ENCODE measurements around the gene PSORS1C1.
"Not testable (repeated sequence)": the region's sequence is repeated elsewhere in the genome, so short reads cannot be mapped to it uniquely, and the experiment has no call there.

PSORS1C1 gene

DNA sequence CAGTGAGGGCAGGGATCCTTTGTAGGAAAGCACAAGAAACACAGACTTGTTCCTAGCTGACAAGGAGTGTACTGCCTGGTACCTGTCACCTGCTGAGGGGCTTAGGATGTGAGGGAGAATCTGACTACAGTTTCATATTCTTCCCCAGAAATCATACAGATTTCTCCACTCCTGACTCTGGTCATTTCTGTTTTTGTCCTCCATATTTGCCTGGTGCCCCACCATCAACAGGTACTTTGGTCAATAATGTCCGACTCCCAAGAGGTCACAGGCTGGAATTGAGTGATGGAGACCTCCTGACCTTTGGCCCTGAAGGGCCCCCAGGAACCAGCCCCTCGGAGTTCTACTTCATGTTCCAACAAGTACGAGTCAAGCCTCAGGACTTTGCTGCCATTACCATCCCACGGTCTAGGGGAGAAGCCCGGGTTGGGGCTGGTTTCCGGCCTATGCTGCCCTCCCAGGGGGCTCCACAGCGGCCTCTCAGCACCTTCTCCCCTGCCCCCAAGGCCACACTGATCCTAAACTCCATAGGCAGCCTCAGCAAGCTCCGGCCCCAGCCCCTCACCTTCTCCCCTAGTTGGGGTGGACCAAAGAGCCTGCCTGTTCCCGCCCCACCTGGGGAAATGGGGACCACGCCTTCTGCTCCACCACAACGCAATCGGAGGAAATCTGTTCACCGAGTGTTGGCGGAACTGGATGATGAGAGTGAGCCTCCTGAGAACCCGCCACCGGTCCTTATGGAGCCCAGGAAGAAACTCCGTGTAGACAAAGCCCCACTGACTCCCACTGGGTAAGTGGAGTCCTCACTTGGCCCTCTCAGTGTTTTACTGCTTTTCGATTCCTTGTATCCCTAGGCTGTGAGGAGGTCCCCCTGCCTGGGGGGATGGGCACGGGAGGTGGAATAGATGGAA, 46.9 kb downstream of the PSORS1C1 start:
- DNase-seq = no peak

DNA sequence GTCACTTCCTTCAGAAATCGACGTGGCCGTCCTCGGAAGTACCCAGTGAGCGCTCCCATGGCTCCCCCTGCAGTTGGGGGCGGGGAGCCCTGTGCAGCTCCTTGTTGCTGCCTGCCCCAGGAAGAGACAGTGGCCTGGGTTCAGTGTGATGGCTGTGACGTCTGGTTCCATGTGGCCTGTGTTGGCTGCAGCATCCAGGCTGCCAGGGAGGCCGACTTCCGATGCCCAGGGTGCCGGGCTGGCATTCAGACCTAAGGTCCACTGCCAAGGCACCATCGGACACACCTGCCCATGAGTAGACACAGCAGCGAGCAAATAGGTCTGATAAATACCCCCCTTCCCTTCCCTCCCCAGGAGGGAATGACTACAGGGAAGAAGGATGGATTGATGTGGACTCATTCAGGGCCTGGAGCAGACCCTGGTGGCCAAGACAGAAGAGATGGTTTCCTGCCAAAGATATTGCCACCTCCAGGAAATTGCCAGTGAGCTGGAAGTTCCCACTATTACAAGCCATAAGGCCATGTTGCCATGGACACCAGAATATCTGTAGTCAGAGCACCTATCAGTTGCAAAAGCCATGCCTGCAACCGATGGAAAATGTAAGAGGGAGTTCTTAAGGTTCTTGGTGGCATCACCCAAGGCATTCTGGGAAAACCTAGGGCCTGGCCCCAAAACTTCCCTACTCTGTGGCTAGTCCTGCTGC, 48.0 kb downstream of the PSORS1C1 start:
- no peak for DNase-seq

DNA sequence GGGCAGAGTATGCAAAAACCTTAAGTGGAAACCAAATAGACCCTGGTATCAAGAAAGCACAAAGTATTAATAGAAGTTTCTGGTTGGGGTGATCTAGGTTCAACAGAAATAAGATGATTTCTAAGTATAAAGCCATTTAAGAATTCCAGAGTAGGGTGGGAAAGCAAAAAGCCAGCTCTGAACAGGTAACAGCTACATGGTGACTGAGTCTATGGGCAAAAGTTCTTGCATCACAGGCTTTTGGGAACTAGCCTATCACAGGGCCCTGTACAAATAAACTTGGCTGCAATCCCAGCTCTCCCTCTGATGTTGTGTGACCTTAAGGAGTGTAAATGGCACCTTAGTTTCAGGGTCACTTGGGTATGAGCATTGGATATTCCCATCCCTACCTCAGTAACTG, 49.3 kb downstream of the PSORS1C1 start:
- DNase-seq = no peak

DNA sequence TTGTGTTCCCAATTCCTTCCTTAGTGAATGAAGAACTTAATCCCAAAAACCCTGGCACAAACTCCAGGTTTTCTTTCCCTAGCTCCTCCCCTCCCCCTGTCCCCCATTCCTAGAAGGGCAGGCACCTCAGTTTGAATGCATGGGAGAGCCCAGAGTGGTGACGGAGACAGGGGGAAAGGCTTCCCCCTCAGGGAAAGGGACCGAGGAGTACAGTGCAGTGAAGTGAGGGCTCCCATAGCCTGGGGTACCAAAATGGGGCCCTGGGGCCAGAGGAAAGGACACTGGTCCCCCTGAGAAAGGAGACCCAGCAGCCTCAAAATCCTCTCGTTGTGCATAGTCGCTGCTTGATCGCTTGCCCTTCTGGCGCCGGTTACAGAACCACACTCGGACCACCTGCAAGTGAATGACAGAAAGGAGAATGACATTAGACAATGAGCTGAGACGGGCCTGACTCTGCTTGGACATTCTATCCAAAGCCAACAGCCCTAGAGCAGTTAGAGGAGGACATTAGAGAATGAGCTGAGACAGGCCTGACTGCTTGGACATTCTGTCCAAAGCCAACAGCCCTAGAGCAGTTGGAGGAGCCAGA, 50.0 kb downstream of the PSORS1C1 start:
- DNase-seq = not testable (repeated sequence)

DNA sequence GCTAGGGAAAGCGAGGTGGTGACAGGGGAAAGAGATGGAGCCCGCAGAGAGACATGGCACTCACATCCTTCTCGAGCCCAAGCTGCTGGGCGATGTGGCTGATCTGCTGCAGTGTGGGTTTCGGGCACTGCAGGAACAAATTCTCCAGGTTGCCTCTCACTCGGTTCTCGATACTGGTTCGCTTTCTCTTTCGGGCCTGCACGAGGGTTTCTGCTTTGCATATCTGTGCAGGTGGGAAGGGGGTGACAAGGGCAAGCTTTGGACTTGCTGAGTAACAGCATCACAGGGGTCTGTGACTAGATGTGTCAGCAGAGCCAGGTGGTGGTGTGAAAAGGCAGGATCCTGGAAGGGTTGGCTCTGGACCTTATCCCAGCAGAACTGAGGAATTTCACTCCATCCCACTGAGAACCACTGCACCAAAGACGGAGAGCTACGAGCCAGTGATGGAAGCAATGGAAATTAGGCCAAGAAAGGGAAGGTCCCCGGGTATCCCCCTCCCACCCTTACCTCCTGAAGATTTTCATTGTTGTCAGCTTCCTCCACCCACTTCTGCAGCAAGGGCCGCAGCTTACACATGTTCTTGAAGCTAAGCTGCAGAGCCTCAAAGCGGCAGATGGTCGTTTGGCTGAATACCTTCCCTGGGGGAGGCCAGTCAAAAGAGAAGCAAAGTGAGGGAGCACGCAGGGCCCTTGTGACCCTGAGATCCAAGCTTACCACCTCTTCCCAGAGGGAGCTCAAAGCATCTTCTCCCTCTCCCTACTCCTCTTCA, 50.6 kb downstream of the PSORS1C1 start:
- not testable (repeated sequence) for DNase-seq

DNA sequence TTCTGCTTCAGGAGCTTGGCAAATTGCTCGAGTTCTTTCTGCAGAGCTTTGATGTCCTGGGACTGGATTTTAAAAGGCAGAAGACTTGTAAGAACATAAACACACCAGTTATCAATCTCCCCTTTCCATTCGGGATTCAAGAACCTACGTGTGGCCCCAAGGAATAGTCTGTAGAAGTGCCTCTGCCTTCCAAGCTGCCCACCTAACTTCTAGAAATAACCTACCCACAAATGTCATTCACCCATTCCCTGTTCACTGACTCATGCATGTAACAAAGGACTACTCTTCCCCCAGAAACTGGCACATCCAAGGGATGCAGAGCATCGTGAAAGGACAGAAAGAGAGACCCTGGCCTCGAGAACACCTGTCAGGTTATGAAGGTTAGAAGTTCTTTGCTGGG, 51.4 kb downstream of the PSORS1C1 start:
- DNase-seq = no peak

DNA sequence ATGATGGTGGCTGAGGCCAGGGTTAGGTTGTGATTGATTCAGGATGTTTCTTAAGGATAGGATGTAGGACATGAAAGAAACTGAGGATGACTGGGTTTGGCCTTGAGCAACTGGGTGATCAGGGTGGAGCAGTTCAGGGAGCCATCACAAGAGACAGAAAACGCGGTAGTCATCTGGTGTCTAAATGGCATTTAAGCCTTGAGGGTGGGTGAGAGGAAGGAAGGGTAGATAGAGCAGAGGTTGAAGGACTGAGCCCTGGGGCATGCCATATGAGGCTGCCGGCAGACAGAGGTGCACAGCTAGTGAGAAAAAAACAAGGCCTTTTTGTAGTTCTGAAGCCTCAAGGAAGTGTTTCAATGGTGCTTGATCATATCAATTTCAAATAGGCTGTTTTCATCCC, 54.0 kb downstream of the PSORS1C1 start:
- no peak for DNase-seq

DNA sequence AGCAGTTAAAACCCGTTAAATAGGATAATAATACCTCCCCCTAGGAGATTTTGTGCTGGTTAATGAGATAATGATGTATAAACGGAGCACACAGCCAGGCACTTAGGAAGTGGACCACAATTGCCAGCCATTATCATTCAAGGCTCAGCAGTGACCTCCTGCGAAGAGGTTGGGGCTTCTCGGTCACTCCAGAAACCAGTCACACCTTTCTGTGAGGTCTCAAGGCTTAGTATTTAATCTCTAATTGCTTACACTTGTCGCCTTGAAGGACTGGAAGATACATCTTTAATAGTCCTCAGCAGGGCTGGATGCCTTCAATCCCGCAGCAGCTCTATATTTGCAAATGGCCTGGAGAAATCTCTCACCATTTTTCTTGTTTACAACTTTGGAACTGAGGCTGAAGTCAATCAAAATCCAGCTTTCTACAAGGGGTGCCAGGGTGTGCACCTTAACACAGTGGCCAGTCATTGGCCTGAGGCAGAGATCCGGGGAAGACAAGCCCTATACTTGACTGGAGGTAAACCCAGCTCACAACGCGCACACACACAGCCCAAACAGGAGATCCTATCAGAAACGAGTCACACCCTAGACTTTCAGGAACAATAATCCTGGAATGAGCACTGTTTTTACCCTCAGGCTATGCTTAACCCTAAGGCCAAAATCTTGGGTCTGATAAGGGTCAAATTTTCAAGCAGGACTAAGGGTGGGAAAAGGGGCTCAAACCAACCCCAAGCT, 54.7 kb downstream of the PSORS1C1 start:
- no peak for DNase-seq

DNA sequence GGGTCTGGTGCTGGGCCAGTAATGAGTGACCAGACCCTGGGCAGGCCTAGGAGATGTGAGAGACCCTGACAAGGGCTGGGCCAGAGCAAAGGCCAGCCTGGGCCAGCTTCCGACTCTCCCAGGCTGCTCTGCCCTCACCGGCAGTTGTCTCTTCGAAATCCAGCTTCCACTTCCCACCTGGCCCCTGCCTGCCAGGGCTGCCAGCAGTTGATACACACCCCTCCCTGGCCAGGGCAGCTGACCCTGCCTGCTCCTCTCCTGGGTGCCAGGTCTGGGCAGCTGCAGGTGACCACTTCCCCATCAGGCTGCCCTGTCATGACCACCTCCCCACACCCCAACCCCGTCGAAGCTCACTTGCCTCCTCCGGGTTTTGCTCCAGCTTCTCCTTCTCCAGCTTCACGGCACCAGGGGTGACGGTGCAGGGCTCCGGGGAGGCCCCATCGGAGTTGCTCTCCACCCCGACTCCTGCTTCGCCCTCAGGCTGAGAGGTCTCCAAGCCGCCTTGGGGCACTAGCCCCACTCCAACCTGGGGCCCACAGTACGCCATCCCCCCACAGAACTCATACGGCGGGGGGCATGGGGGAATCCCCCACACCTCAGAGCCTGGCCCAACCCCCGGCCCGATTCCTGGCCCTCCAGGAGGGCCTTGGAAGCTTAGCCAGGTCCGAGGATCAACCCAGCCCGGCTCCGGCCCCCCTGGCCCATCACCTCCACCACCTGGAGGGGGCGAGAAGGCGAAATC, 55.4 kb downstream of the PSORS1C1 start:
- DNase-seq = not testable (repeated sequence)

DNA sequence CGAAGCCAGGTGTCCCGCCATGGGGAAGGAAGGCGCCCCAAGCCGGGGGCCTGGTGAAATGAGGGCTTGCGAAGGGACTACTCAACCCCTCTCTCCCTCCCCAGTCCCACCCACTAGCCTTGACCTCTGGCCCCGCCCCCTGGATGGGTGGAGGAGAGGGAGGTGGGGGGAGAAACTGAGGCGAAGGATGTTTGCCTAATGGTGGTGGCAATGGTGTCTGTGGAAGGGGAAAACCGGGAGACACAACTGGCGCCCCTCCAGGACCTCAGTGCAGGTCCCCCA, 55.9 kb downstream of the PSORS1C1 start, which contains the start of gene POU5F1:
TSS of gene POU5F1 (minus strand) at position 83 of the 282 bp plus-strand sequence. CDS start at position 21, 62 bp downstream.
- DNase-seq = no peak

DNA sequence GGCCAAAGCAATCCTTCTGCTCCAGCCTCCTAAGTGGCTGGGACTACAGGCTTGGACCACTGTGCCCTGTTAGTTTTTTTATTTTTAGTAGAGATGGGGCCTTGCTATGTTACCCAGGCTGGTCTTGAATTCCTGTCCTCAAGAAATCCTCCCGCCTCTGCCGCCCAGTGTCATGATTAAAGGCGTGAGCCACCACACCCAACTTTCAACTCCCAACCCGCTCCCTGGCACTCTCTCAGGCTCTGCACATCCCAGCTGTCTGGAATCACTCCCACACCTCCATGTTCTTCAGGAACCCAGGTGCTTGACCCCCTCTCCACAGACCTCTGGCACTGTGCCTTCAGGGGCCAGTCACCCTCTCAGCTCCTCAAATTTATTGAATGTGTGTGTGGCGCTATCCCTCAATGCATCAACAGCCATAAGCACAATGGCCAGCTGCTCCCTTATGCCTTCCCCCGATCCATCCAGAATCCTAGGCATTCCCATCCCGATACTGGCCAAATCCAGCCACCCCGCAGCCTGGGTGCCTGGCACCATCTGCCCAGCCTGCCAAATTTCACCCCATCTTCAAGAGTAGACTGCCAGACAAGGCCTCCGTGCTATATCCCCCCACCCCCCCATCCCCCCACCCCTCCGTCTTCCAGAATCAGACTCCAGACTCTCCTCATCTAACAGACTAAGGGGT, 56.5 kb downstream of the PSORS1C1 start:
- no peak for DNase-seq

DNA sequence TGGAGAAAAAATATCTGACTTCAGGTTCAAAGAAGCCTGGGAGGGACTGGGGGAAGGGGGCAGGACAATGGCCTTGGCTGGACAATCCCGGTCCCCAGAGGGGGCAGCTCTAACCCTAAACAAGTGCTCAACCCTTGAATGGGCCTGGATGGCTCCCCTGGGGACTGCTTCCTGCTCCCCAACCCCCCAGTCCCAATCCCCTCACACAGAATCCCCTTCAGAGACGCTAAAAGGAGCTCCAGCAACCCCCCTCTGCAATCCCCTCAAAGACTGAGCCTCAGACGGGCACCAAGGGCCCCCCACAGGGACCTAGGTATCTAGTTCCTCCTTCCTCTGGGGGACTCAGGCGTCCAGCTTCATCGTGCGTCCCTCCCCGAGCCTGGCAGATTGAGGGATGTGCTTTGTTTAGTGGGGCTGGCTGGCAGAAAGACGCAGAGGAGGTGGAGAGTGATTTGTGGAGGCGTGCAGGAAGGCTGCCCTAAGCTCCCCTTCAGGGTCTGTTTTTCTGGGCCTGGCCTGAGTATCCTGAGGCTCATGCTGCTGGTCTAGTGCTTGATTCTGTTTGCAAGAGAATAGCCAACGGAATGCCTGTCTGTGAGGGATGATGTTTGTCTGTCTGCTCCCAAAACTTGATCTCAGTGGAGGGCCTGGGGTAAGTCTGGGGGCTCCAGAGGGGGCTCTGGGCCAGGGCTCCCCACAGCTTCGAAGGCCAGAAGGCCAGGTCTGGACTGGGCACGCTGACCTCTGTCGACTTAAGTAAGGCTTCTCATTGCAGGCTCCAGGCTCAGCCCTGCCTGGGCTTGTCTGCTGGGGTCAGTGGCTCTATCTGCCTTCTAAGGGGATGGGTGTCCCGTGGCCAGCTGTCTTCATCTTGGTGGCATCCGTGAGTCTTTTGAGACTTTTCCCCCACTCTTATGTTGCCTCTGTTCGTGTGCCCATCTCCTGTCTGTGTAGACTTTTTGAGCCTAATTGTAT, 57.6 kb downstream of the PSORS1C1 start:
- DNase-seq = no peak

DNA sequence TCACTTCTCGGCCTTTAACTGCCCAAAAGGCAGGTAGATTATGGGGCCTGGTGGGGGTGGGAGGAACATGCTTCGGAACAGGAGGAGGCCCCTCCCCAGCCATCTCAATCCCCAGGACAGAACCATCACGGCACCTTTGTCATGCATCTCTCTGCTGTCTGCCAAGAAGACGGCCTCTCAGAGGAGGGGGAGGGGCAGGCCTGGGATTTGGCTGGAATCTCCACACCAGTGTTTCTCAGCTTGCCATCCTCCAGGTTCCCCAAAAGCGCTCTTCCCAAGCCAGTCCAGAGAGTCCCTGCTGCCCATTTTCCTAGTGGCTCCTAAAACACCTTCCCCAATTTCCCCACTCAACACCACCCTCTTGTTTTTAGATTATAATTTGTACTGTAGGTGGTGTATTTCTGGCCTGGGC, 58.4 kb downstream of the PSORS1C1 start:
- no peak for DNase-seq

DNA sequence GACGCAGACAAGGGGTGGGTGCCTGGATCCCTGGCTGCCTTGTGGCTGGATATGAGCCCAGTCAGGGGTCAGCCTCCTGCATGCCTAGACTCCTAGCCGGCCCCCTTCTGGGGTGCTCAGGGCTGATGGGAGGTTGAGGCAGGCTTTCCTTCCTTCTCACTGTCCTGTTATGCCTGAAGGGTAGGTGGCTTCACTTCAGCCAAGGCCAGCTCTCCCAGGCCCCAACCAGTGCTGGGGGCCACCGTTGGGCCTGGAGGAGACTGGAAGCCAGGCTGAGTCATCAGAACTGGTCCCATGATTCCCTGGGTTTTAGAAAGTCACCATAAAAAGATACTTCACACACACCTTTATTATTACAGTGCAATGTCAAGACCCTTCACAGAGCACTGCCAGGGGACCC, 58.8 kb downstream of the PSORS1C1 start:
- DNase-seq = no peak

DNA sequence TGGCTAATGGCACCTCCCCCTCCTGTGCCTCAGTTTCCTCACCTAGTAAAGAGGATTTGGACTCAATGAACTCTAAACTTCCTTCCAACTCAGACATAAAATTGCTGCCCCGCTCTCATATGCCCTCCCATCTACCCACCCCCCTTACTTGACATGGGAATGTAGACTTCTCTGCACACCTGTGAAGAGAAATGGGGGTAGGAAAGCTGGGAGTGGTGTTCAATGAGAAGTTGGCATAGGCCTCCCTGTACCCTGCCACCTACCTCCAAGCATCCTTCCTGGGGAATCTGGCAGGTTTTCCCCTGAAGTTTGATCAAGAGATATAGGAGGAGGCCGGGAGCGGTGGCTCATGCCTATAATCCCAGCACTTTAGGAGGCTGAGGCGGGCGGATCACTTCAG, 59.8 kb downstream of the PSORS1C1 start:
- no peak for DNase-seq

DNA sequence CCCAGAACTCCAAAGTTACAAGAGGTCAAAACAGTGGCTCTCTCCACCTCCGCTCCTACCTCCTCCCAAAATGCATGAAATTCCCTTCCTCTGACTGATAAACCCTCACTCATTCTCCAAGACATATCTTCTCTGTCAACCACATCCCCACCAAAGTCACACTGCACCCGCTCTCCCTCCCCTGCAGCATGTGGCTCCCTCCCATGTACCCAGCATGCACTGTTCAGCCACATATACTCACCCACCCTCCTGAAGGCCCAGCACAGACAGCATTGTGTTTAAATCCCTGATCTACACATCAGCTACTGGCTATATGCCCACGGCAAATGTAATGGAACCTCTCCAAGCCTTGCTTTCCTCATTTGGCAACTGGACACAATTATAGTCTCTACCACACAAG, 61.4 kb downstream of the PSORS1C1 start:
- no peak for DNase-seq

DNA sequence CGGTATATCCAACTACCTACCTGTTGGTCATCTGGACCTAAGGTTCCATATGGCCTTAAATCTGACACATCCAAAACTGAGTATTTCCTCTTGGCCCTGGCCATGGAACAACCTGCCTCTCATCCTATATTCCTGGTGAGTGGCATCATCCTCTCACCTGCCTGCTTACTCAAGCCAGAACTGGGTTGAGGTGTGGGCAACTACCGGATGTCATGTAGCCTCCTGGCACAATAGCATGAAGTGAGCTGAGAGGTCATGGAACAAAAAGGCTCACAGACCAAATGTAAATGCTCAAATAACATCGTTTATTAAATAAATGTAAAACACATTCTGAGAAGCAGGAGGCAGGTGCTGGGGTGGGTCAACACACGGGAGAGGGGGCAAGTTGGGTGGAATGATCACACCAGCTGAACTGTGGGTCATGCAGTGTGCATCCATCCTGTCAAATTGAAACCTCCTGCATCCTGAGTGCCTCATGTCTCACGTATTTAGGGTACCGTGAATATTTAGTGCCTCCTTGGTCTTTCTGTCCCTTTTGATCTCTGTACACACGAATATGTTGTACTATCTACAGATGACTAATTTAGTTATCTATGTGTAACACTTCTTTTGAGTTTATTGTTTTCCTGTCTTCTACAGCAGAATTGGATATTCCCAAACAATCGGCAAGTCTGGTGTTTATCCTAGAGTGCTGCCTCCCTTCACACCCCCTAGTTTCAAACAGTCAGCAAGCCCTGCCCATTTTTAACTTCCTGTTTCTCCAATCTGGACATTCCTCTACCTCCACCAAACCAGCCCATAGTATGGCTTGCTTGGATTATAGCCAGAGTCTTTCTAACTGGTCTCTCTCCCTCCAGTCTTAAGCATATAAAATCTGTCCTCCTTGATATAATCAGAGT, 63.8 kb downstream of the PSORS1C1 start:
- DNase-seq = no peak

DNA sequence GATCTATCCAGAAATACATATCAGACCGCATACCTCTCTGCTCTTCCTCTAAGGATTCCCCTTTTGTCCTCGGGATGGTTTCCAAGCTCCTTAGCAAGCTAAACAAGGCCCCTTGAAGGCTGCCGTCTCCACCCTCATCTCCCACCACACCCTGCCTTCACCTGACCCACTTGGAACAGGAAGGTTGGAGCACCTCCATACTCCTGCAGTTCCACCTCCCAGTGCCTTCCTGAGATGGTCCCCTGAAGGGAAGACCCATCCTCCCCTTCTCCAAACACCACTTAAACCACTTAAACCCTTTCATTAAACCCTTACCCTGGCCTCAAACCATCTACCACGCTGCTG, 64.4 kb downstream of the PSORS1C1 start:
- no peak for DNase-seq

DNA sequence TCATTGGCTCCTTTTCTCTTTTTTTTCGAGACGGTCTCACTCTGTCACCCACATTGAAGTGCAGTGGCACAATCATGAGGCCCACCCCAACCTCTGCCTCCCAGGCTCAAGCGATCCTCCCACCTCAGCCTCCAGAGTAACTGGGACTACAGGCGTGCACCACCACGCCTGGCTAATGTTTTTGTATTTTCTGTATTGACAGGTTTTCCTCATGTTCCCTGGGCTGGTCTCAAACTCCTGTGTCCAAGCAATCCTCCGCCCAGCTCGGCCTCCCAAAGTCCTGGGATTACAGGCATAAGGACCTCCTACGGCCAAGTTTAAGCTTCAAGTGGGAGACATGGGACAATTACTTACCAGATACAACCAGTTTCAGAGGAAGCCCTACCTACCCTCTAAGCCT, 65.3 kb downstream of the PSORS1C1 start:
- no peak for DNase-seq

Data from stimulated activated CD4-positive, alpha-beta T cell treated with anti-CD3 and anti-CD28 coated beads, Interleukin-4, amount 100 ng/mL, for 4 hours (primary cell).